CD4-positive, alpha-beta memory T cell (primary cell): ENCODE results near the gene KLF13. TPM values are rescaled to one million over a fixed set of nuclear protein-coding genes. Genes with fewer than 3 reads are reported as not detected.

Experiments
- CTCF ChIA-PET: fragments of 350-600 bp; sonication (Branson Sonifier 250); formaldehyde crosslinking; loops from one replicate; lab custom pipeline; 2021; ENCODE audit warnings: inconsistent platforms; ENCODE audit not compliant: partially characterized antibody; lab: Charles Lee
- POLR2A ChIA-PET: fragments of 350-600 bp; sonication (Branson Sonifier 250); formaldehyde crosslinking; loops from one replicate; lab custom pipeline; 2021; ENCODE audit not compliant: partially characterized antibody; lab: Charles Lee
- DNase-seq, 5 donors: peaks; one replicate each; pipeline versions ENCODE4 v3.0.0 to v3.0.0-alpha.2; 2020 to 2022; ENCODE audit warnings: mixed read lengths in 1 of 5
- H3K27ac ChIP-seq: one replicate; pipeline ENCODE4 v1.7.0; 2013; ENCODE audit warnings: low read depth, low read length
- H3K27me3 ChIP-seq: 2 replicates; pipeline ENCODE4 v1.7.0; 2013; ENCODE audit warnings: mild to moderate bottlenecking, low read length, moderate library complexity; ENCODE audit not compliant: insufficient read depth
- H3K36me3 ChIP-seq: 2 replicates; pipeline ENCODE4 v1.7.0; 2013; ENCODE audit warnings: mild to moderate bottlenecking, low read length, moderate library complexity; ENCODE audit not compliant: insufficient read depth
- H3K4me1 ChIP-seq: 2 replicates; pipeline ENCODE4 v1.7.0; 2013; ENCODE audit warnings: mild to moderate bottlenecking, low read length, moderate library complexity; ENCODE audit not compliant: insufficient read depth
- H3K4me3 ChIP-seq, 2 donors: one replicate each; pipeline ENCODE4 v1.7.0; 2013; ENCODE audit warnings: low read length in 2 of 2, mild to moderate bottlenecking in 1 of 2
- H3K9me3 ChIP-seq, 2 donors: one replicate each; pipeline ENCODE4 v1.7.0; 2013; ENCODE audit warnings: low read length in 2 of 2, control low read depth in 1 of 2; ENCODE audit not compliant: control insufficient read depth in 1 of 2
- H3K27ac Mint-ChIP-seq, 7 donors: one replicate each; pipeline ENCODE4 v1.8.0; 2020 to 2021; ENCODE audit warnings: mixed read lengths in 7 of 7, mild to moderate bottlenecking in 6 of 7, inconsistent platforms in 3 of 7, moderate library complexity in 3 of 7
- H3K27me3 Mint-ChIP-seq, 2 donors: one replicate each; pipeline ENCODE4 v1.8.0; 2020 to 2021; ENCODE audit warnings: mixed read lengths in 2 of 2
- H3K36me3 Mint-ChIP-seq, 2 donors: one replicate each; pipeline ENCODE4 v1.8.0; 2020 to 2021; ENCODE audit warnings: mixed read lengths in 2 of 2, inconsistent platforms in 1 of 2, mild to moderate bottlenecking in 1 of 2
- H3K4me1 Mint-ChIP-seq, 4 donors: one replicate each; pipeline ENCODE4 v1.8.0; 2020 to 2021; ENCODE audit warnings: mixed read lengths in 4 of 4, mild to moderate bottlenecking in 1 of 4
- H3K4me3 Mint-ChIP-seq, 8 donors: one replicate each; pipeline ENCODE4 v1.8.0; 2020 to 2021; ENCODE audit warnings: mixed read lengths in 8 of 8, mild to moderate bottlenecking in 7 of 8, moderate library complexity in 6 of 8, inconsistent platforms in 3 of 8
- H3K9me3 Mint-ChIP-seq, 8 donors: one replicate each; pipeline ENCODE4 v1.8.0; 2020 to 2021; ENCODE audit warnings: mixed read lengths in 8 of 8, mild to moderate bottlenecking in 5 of 8, inconsistent platforms in 3 of 8, moderate library complexity in 1 of 8
- intact Hi-C: fragments of 100-400 bp; cut with micrococcal nuclease; formaldehyde crosslinking; loops from one replicate; pipeline ENCODE4 v1.15.1; 2023
- polyA plus RNA-seq, 2 donors: library from polyadenylated mRNA; unstranded; fragments of 300-500 nt; fragmentation: Illumina TruSeq; gene quantifications; one replicate each; pipeline ENCODE4 v1.2.3, GENCODE V29; 2021
- total RNA-seq, 2 experiments: library from RNA; stranded (reverse); gene quantifications; one replicate each; pipeline ENCODE4 v1.2.3, GENCODE V29; 2021

KLF13 gene
- total and polyA plus RNA-seq, 4 experiments from 2014 or later = 22.0 to 202 (median 139) TPM

DNA sequence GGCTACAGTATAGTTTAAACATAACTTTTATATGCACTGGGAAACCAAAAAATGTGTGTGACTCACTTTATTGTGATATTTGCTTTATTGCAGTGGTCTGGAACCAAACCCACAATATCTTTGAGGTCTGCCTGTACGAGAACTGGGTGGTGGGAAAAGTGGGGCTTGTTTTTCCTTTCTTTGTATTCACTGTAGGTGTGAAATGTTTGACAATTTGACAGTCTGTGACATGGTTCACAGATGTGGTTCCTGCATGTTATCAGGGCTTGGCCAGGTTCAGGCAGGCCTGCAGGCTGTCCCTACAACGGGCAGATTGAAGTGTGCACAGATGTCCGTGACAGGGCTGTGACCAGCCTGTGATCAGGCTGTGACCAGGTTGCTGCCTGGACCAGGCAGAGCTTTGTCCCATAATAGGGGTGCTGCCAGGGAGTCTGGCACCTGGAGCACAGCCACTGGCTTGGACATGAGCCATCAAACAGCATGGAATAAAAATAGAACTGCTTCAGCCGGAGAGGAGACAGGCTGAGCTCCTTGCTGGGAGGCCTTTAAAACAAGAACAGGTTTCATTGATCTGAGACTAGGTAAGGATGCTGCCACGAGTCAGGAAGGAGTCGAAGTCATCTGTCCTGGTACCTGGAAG lies 61.0 kb downstream of the KLF13 start:
- Histone ChIP-seq H3K4me3 (no peak overlapping the region), H3K36me3 (no peaks in the 10 kb centered on the region), H3K27ac (peak overlapping the region; percentile 36), H3K27me3 (no peaks in the 10 kb centered on the region), H3K4me1 (peaks cover 54% of the 10 kb centered on the region), H3K9me3 (no peaks in the 10 kb centered on the region)
- peak overlapping the region in 7 of 8 donors; percentile 42 to 78 (median 65) for H3K4me3 Mint-ChIP-seq
- peak; percentile 42 to 71 (median 50) for DNase-seq
- no peaks in the 10 kb centered on the region for H3K27me3 Mint-ChIP-seq
- H3K27ac Mint-ChIP-seq = peak overlapping the region; percentile 76 to 94 (median 85)
- peaks cover 53 to 74% (median 62%) of the 10 kb centered on the region in 4 donors for H3K4me1 Mint-ChIP-seq
- POLR2A ChIA-PET = interaction anchor here (0.7 to 8.8 kb wide), 11 partner anchors 12 to 172 kb away, joined by 3 to 169 read pairs (median 4); no protein-coding TSS in a partner anchor
- intact Hi-C loops = loop anchor here (1.0 to 5.0 kb wide), 2 partner anchors 40 to 61 kb away; partner anchors contain the start of gene KLF13
- CTCF ChIA-PET = interaction anchor here (0.9 to 1.8 kb wide), 4 partner anchors 22 to 103 kb away, joined by 3 to 5 read pairs (median 3); no protein-coding TSS in a partner anchor
- H3K36me3 Mint-ChIP-seq = peaks cover 0 to 6% of the 10 kb centered on the region in 2 donors
- H3K9me3 Mint-ChIP-seq = peaks cover 0 to 2% (median 0%) of the 10 kb centered on the region in 8 donors

DNA sequence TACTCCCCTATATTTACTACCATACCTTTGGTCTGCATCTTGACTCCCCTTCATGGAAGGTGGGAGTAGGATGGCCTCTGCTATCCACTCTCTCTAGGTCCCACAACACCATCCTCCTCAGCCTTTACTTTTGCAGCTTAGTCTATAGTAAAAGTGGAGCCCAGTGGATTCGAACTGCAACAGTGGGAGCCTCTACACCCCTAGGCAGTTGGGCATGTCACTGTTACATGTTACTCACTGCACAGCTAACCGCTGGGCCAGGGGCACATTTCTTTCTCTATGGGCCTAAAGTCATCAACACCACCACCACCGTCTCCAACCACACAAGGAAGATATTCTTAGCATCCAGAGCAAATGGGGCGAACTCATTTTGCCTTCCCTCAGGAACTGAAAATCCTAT lies 62.9 kb downstream of the KLF13 start:
- H3K4me1 ChIP-seq = peaks cover 52% of the 10 kb centered on the region
- H3K27ac ChIP-seq = no peak overlapping the region
- Mint-ChIP-seq H3K4me1 (peaks cover 47 to 80% (median 60%) of the 10 kb centered on the region in 4 donors), H3K27me3 (no peaks in the 10 kb centered on the region), H3K27ac (peak overlapping the region; percentile 30 to 87 (median 60)), H3K36me3 (no peaks in the 10 kb centered on the region), H3K4me3 (peak overlapping the region in 7 of 8 donors; percentile 11 to 75 (median 42)), H3K9me3 (peaks cover 0 to 2% (median 0%) of the 10 kb centered on the region in 8 donors)
- no peak for DNase-seq
- ChIA-PET CTCF (interaction anchor here (0.9 to 1.8 kb wide), 10 partner anchors 12 to 175 kb away, joined by 3 to 13 read pairs (median 4); no protein-coding TSS in a partner anchor), POLR2A (interaction anchor here (0.9 to 8.8 kb wide), 9 partner anchors 9 to 94 kb away, joined by 3 to 169 read pairs (median 4); partner anchors contain the start of gene KLF13)
- H3K9me3 ChIP-seq = no peaks in the 10 kb centered on the region
- no peaks in the 10 kb centered on the region for H3K36me3 ChIP-seq
- H3K4me3 ChIP-seq = no peak overlapping the region
- intact Hi-C loops = loop anchor here (5.0 kb wide), 1 partner anchor 42 kb away; no protein-coding TSS in a partner anchor
- no peaks in the 10 kb centered on the region for H3K27me3 ChIP-seq

DNA sequence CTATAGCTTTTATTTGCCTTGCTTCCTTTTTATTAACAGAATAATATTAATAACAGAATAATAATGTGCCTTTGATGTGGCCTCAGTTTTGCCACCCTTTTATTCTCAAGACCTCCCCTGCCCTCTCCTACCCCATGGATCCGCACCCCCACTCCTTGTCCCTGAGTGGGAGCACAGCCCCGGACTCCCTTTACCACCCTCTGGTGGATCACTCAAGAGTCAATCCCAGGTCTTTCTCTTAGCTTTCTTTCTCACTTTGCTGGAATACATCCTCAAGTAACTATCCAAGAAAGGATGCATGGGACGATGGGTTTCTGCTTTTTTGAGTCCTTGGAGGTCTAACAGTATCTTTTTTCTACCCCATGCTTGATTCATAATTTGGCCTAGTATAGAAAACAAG lies 63.4 kb downstream of the KLF13 start:
- no peaks in the 10 kb centered on the region for H3K9me3 ChIP-seq
- H3K4me3 Mint-ChIP-seq = peak overlapping the region in 5 of 8 donors; percentile 28 to 53 (median 43)
- CTCF ChIA-PET = interaction anchor here (0.9 to 1.8 kb wide), 8 partner anchors 12 to 175 kb away, joined by 3 to 13 read pairs (median 4); no protein-coding TSS in a partner anchor
- H3K27ac Mint-ChIP-seq = peak overlapping the region; percentile 17 to 87 (median 75)
- no peak overlapping the region for H3K4me3 ChIP-seq
- H3K9me3 Mint-ChIP-seq = peaks cover 0 to 2% (median 0%) of the 10 kb centered on the region in 8 donors
- DNase-seq = no peak
- H3K4me1 ChIP-seq = peaks cover 48% of the 10 kb centered on the region
- no peaks in the 10 kb centered on the region for H3K36me3 ChIP-seq
- intact Hi-C loops = loop anchor here (5.0 kb wide), 1 partner anchor 123 kb away; no protein-coding TSS in a partner anchor
- peaks cover 46 to 75% (median 55%) of the 10 kb centered on the region in 4 donors for H3K4me1 Mint-ChIP-seq
- H3K27me3 Mint-ChIP-seq = no peaks in the 10 kb centered on the region
- H3K36me3 Mint-ChIP-seq = no peaks in the 10 kb centered on the region
- POLR2A ChIA-PET = interaction anchor here (0.9 to 8.8 kb wide), 9 partner anchors 8 to 94 kb away, joined by 3 to 169 read pairs (median 4); partner anchors contain the start of gene KLF13
- H3K27me3 ChIP-seq = no peaks in the 10 kb centered on the region
- peak overlapping the region; percentile 23 for H3K27ac ChIP-seq

DNA sequence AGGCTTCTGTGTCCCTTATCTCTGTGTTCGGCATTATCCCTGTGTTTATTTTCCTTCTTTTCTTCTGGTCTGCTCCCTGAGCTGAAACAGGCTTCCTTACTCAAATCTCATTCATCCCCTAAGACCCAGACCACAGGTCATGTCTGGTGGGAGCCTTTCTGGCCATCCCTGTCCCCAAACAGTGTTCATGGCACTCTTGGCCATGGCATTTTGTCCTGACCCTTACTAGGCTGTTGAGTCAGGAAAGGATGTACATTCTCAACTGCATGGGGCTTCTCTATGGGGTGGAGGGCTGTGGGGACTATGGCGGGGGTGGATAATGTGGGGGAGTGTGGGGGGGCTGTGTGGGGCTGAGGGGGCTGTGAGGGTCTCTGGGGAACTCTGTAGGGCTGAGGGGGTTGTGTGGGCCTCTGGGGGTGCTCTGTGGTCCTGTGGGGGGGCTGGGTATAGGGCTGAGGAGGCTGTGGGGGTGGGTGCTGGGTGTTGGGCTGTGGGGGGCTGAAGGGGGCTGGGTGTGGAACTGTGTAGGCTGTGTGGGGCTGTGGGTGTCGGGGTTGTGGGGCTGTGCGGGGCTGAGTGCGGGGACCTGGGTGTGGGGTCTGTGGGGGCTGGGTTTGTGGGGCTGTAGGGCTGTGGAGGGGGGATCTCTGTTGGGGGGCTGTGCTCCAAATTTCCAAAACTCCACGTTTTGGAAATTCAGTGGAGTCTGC lies 64.3 kb downstream of the KLF13 start:
- Mint-ChIP-seq H3K27ac (peak overlapping the region; percentile 53 to 90 (median 82)), H3K27me3 (no peaks in the 10 kb centered on the region), H3K9me3 (no peaks in the 10 kb centered on the region), H3K4me3 (peak overlapping the region in 6 of 8 donors; percentile 10 to 45 (median 26)), H3K36me3 (no peaks in the 10 kb centered on the region), H3K4me1 (peaks cover 38 to 71% (median 48%) of the 10 kb centered on the region in 4 donors)
- ChIA-PET POLR2A (interaction anchor here (1.5 to 8.8 kb wide), 9 partner anchors 9 to 97 kb away, joined by 5 to 169 read pairs (median 17); partner anchors contain the start of gene KLF13), CTCF (interaction anchor here (1.2 to 2.2 kb wide), 5 partner anchors 44 to 177 kb away, joined by 3 to 21 read pairs (median 5); no protein-coding TSS in a partner anchor)
- intact Hi-C loops = loop anchor here (5.0 kb wide), 1 partner anchor 124 kb away; no protein-coding TSS in a partner anchor
- Histone ChIP-seq H3K27ac (no peak overlapping the region), H3K9me3 (no peaks in the 10 kb centered on the region), H3K4me1 (peaks cover 39% of the 10 kb centered on the region), H3K4me3 (no peak overlapping the region), H3K27me3 (no peaks in the 10 kb centered on the region), H3K36me3 (no peaks in the 10 kb centered on the region)
- DNase-seq = no peak

DNA sequence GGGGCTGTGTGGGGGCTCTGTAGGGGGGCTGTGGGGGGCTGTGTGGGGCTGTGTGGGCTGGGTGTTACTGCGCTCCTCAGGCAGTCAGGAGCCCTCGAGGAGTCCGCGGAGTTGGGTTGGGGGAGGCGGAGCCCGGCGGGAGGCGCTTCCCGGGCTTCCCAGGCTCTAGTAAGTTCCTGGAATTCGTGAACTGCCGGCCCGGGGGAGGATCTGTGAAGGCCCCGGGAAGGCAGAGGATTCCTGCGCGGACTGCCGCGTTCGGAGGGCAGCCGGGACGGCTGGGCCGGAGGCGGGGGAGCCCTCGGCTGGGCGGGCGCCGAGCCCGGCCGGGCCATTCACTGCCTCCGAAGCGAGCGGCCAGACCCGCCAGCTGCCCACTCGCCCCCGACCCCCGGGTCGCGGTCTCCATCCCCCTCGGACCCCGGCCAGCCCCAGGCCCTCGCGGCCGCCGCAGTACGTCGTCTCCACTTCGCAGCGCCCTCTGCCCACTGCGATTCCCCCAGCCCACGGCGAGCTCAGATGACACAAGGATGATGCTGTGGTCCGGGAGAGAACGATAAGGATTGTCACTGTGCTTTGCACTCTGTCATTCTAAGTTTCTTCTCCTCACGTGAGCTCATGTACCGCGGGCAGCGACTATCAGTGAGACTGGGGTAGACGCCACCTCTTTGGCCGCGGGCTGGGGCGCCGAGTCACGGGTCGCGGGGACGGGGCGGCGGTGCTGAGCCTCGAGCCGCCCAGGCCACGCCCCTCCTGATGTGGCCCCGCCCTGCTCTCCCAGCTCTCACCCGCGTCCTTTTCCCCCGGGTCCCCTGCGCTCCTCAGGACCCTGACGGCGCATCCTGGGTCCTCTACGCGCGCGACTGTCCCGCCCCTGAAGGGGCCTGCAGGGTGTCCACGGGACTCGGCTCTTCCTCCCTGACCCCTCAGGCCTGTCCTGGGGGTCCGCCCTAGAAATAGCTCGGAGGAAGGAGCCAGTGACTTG lies 65.3 kb downstream of the KLF13 start:
- Histone ChIP-seq H3K27ac (peak overlapping the region; percentile 57), H3K4me1 (peaks cover 28% of the 10 kb centered on the region), H3K9me3 (no peaks in the 10 kb centered on the region), H3K27me3 (no peaks in the 10 kb centered on the region), H3K4me3 (peak overlapping the region; percentile 65 to 77), H3K36me3 (no peaks in the 10 kb centered on the region)
- H3K27ac Mint-ChIP-seq = peak overlapping the region; percentile 81 to 98 (median 93)
- DNase-seq = peak; percentile 78 to 87 (median 79)
- ChIA-PET CTCF (interaction anchor here (0.7 to 2.2 kb wide), 22 partner anchors 8 to 192 kb away, joined by 3 to 21 read pairs (median 4); no protein-coding TSS in a partner anchor), POLR2A (interaction anchor here (0.7 to 8.8 kb wide), 36 partner anchors 8 to 191 kb away, joined by 3 to 169 read pairs (median 5); partner anchors contain the start of gene KLF13)
- H3K4me1 Mint-ChIP-seq = peaks cover 28 to 60% (median 39%) of the 10 kb centered on the region in 4 donors
- H3K4me3 Mint-ChIP-seq = peak overlapping the region; percentile 87 to 96 (median 92)
- no peaks in the 10 kb centered on the region for H3K27me3 Mint-ChIP-seq
- H3K9me3 Mint-ChIP-seq = no peaks in the 10 kb centered on the region
- intact Hi-C loops = loop anchor here (1.0 to 5.0 kb wide), 6 partner anchors 26 to 175 kb away; partner anchors contain the start of gene KLF13
- H3K36me3 Mint-ChIP-seq = no peaks in the 10 kb centered on the region
